Measurements from ENCODE around the gene TRMU.

TRMU gene

GRCh38 chr22:46335201-46336118, at the start of gene TRMU:
TRMU (plus strand) TSS chr22:46335714; CDS start chr22:46335765, 51 bp downstream.
- peak; percentile 67 to 69 for DNase-seq

- DNase-seq, result no peak
Measured at GRCh38 chr22:46286006-46286405, 49.5 kb upstream of the TRMU start.

- DNase-seq, result no peak
Measured at GRCh38 chr22:46286941-46287872, 48.3 kb upstream of the TRMU start.

- no peak for DNase-seq
Measured at GRCh38 chr22:46287873-46288751, 47.4 kb upstream of the TRMU start.

GRCh38 chr22:46288846-46289243, 46.7 kb upstream of the TRMU start:
- no peak for DNase-seq

GRCh38 chr22:46289244-46289891, 46.1 kb upstream of the TRMU start:
- DNase-seq, result no peak

- no peak for DNase-seq
Measured at GRCh38 chr22:46290121-46290842, 45.2 kb upstream of the TRMU start.

GRCh38 chr22:46290843-46291785, 44.4 kb upstream of the TRMU start:
- no peak for DNase-seq

GRCh38 chr22:46292173-46292572, 43.3 kb upstream of the TRMU start:
- no peak for DNase-seq

- DNase-seq, result no peak
Measured at GRCh38 chr22:46292732-46293131, 42.8 kb upstream of the TRMU start.

GRCh38 chr22:46293577-46294260, 41.8 kb upstream of the TRMU start:
- DNase-seq, result no peak

- no peak for DNase-seq
Measured at GRCh38 chr22:46294784-46295183, 40.7 kb upstream of the TRMU start.

- no peak for DNase-seq
Measured at GRCh38 chr22:46295277-46295971, 40.1 kb upstream of the TRMU start.

GRCh38 chr22:46296257-46297150, 39.0 kb upstream of the TRMU start, which contains the start of gene GTSE1:
GTSE1 (plus strand) TSS chr22:46296870; CDS start chr22:46297401, 531 bp downstream.
- DNase-seq, result peak; percentile 94 to 98

GRCh38 chr22:46297151-46297812, 38.2 kb upstream of the TRMU start:
- no peak for DNase-seq

- no peak for DNase-seq
Measured at GRCh38 chr22:46299101-46299500, 36.4 kb upstream of the TRMU start.

GRCh38 chr22:46300491-46300890, 35.0 kb upstream of the TRMU start:
- DNase-seq, result no peak

Measured in activated CD4-positive, alpha-beta T cell treated with anti-CD3 and anti-CD28 coated beads for 4 hours (primary cell).